Adrenal gland (tissue), 5 donors: Measurements from ENCODE around the gene HAUS7.

Experiments used
- POLR2A ChIP-seq, 2 donors: fragments of 450-650 bp; IDR thresholded peaks; one replicate each; pipeline ENCODE4 v1.6.1; 2017; ENCODE audit warnings: antibody characterized with exemption in 2 of 2, mild to moderate bottlenecking in 2 of 2, moderate library complexity in 1 of 2
- TF ChIP-seq, protein P1 (sequence below), 6 experiments: fragments of 450-650 bp in 4 of 6; fragments of 200-600 bp in 2 of 6; sonication (generic) in 1 of 6; IDR thresholded peaks; 1 replicate in 5 of 6; 2 replicates in 1 of 6; pipeline versions ENCODE4 v1.5.1 to v1.8.0; 2016 to 2021; ENCODE audit warnings: antibody characterized with exemption in 6 of 6, mild to moderate bottlenecking in 2 of 6, moderate library complexity in 1 of 6
- donor health status: DM: no; HTN: no; CAD: no.

DNA sequence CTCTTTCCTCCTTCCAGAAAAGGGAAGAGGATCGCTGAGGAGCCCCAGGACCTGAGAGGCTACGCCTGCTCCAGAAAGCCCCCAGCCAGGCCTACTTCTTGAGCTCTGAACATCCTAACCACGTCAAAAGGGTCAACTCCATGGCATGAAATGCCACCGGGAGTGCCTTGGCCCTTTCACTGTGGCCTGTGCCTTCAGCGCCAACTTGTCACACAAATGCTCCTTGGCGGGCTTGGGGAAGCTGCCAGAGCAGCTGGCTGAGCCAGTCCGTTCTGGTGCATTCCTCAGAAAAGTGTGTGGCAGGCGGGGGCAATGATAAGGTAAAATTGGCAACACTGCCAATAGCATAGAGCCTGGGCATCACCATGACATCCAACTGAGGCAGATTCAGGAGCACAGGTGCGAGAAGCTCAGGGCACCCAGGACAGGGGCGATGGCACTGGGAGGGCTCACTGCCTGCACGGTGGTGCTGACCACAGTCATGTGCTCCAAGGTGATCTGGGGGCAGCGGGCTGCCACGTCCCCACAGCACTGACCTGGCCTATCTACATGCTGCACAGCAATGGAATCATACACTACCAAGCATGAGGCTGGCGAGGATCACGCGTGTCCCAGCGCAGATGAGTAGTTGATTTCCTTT, 12.4 kb downstream of the HAUS7 start:
- TF ChIP-seq, protein P1, sequence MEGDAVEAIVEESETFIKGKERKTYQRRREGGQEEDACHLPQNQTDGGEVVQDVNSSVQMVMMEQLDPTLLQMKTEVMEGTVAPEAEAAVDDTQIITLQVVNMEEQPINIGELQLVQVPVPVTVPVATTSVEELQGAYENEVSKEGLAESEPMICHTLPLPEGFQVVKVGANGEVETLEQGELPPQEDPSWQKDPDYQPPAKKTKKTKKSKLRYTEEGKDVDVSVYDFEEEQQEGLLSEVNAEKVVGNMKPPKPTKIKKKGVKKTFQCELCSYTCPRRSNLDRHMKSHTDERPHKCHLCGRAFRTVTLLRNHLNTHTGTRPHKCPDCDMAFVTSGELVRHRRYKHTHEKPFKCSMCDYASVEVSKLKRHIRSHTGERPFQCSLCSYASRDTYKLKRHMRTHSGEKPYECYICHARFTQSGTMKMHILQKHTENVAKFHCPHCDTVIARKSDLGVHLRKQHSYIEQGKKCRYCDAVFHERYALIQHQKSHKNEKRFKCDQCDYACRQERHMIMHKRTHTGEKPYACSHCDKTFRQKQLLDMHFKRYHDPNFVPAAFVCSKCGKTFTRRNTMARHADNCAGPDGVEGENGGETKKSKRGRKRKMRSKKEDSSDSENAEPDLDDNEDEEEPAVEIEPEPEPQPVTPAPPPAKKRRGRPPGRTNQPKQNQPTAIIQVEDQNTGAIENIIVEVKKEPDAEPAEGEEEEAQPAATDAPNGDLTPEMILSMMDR (IDR thresholded peaks at IDR 0.05): no peak
- TF ChIP-seq POLR2A (IDR thresholded peaks at IDR 0.05): no peak
